HCT116 (cell line): ENCODE measurements around the gene HOXD3. TPM values are rescaled to one million over a fixed set of nuclear protein-coding genes. Genes with fewer than 3 reads are reported as not detected.

Experiments used
- ATAC-seq: fragments of 200-7000 bp; cut with Tn5 transposase; 2 replicates; pipeline ENCODE4 v1.9.1; 2020; ENCODE audit warnings: mild to moderate bottlenecking, moderate library complexity
- BruUV-seq: library from RNA; stranded (reverse); fragments of 400-500 nt; replicated peaks from 2 replicates; lab custom pipeline; 2021; lab: Mats Ljungman, UMichigan
- CTCF ChIA-PET: fragments of 300-600 bp; sonication (Branson Sonifier 250); formaldehyde crosslinking; loops from one replicate; lab custom pipeline; 2021; ENCODE audit warnings: antibody characterized with exemption; lab: Charles Lee
- POLR2A ChIA-PET: fragments of 300-600, 350-600 bp; sonication (Branson Sonifier 250); formaldehyde crosslinking; loops from one replicate; lab custom pipeline; 2021; ENCODE audit warnings: antibody characterized with exemption; lab: Charles Lee
- RAD21 ChIA-PET, 2 experiments: fragments of 300-600 bp; sonication (Branson Sonifier 250); formaldehyde crosslinking; loops; one replicate each; lab custom pipeline; 2023; ENCODE audit warnings: low total read pairs in 2 of 2; ENCODE audit not compliant: uncharacterized antibody in 2 of 2, unreplicated experiment in 2 of 2, low non-redundant PET in 1 of 2; lab: Charles Lee
- DNase-seq: peaks from one replicate; pipeline ENCODE4 v3.0.0-alpha.2; 2010; ENCODE audit warnings: low read depth, low spot score
- H2AFZ ChIP-seq: fragments of 200-600 bp; shearing (Covaris generic), sonication (generic); 2 replicates; pipeline ENCODE4 v1.6.1; 2017; ENCODE audit warnings: low read depth, mixed run types, mixed read lengths, antibody characterized with exemption, low read length; ENCODE audit not compliant: poor library complexity, severe bottlenecking
- H3K27ac ChIP-seq: 2 replicates; pipeline ENCODE4 v1.5.1; 2012; ENCODE audit warnings: low read depth, low read length
- H3K27me3 ChIP-seq: fragments of 200-600 bp; sonication (generic); 2 replicates; pipeline ENCODE4 v1.6.1; 2016; ENCODE audit warnings: mixed run types, low read length, mixed read lengths; ENCODE audit not compliant: insufficient read depth
- H3K36me3 ChIP-seq, 2 experiments: fragments of 200-500 bp in 1 of 2; fragments of 200-600 bp in 1 of 2; sonication (Bioruptor generic) in 1 of 2; sonication (generic) in 1 of 2; 2 replicates each; pipeline versions ENCODE4 v1.5.1 to v1.6.1; 2014 to 2016; ENCODE audit warnings: low read length in 2 of 2, inconsistent platforms in 1 of 2, mixed read lengths in 1 of 2, mixed run types in 1 of 2; ENCODE audit not compliant: insufficient read depth in 2 of 2, control insufficient read depth in 1 of 2
- H3K4me1 ChIP-seq, 2 experiments: fragments of 200-600 bp in 1 of 2; sonication (generic) in 1 of 2; 2 replicates each; pipeline versions ENCODE4 v1.5.1 to v1.6.1; 2012 to 2017; ENCODE audit warnings: low read length in 2 of 2, inconsistent platforms in 1 of 2, mild to moderate bottlenecking in 1 of 2, mixed read lengths in 1 of 2, mixed run types in 1 of 2, moderate library complexity in 1 of 2; ENCODE audit not compliant: insufficient read depth in 2 of 2, control insufficient read depth in 1 of 2
- H3K4me2 ChIP-seq: fragments of 200-600 bp; sonication (generic); 2 replicates; pipeline ENCODE4 v1.6.1; 2017; ENCODE audit warnings: mixed run types, low read length, mixed read lengths
- H3K4me3 ChIP-seq, 2 experiments: fragments of 200-600 bp in 1 of 2; sonication (generic) in 1 of 2; replicated peaks in 1 of 2; 2 replicates each; pipeline ENCODE4 v1.5.1; 2011 to 2016; ENCODE audit warnings: low read length in 2 of 2, control low read depth in 1 of 2, low read depth in 1 of 2, mild to moderate bottlenecking in 1 of 2, mixed read lengths in 1 of 2, mixed run types in 1 of 2
- H3K79me2 ChIP-seq: fragments of 200-600 bp; sonication (generic); 2 replicates; pipeline ENCODE4 v1.6.1; 2017; ENCODE audit warnings: mild to moderate bottlenecking, mixed run types, low read length, moderate library complexity, mixed read lengths; ENCODE audit not compliant: insufficient read depth
- H3K9ac ChIP-seq: fragments of 200-600 bp; sonication (generic); 2 replicates; pipeline ENCODE4 v1.6.1; 2016; ENCODE audit warnings: low read length, mixed read lengths
- H3K9me2 ChIP-seq: fragments of 200-600 bp; sonication (generic), shearing (Covaris generic); 2 replicates; pipeline ENCODE4 v1.6.1; 2017; ENCODE audit warnings: mixed run types, mild to moderate bottlenecking, moderate library complexity; ENCODE audit not compliant: insufficient read depth
- H3K9me3 ChIP-seq, 2 experiments: fragments of 200-500 bp in 1 of 2; fragments of 200-600 bp in 1 of 2; sonication (Bioruptor generic) in 1 of 2; sonication (generic) in 1 of 2; 2 replicates each; pipeline ENCODE4 v1.6.1; 2014 to 2017; ENCODE audit warnings: low read length in 2 of 2, mixed read lengths in 2 of 2, inconsistent platforms in 1 of 2, low read depth in 1 of 2, mild to moderate bottlenecking in 1 of 2, mixed run types in 1 of 2, moderate library complexity in 1 of 2; ENCODE audit not compliant: control insufficient read depth in 1 of 2, insufficient read depth in 1 of 2
- H4K20me1 ChIP-seq: fragments of 200-600 bp; sonication (generic), shearing (Covaris generic); 2 replicates; pipeline ENCODE4 v1.6.1; 2017; ENCODE audit warnings: mixed run types, mild to moderate bottlenecking, moderate library complexity; ENCODE audit not compliant: insufficient read depth
- CBX3 ChIP-seq: IDR thresholded peaks from 2 replicates; pipeline ENCODE4 v1.6.1; 2012; ENCODE audit warnings: low read depth
- CEBPB ChIP-seq: IDR thresholded peaks from 2 replicates; pipeline ENCODE4 v1.6.1; 2012; ENCODE audit warnings: low read depth
- CTCF ChIP-seq, 3 experiments: fragments of 200-600 bp in 1 of 3; sonication (generic) in 1 of 3; IDR thresholded peaks in 2 of 3; conservative IDR thresholded peaks in 1 of 3; 2 replicates each; pipeline ENCODE4 v1.5.1; 2012 to 2017; ENCODE audit warnings: low read depth in 2 of 3, low read length in 2 of 3, antibody characterized with exemption in 1 of 3, borderline replicate concordance in 1 of 3, control low read depth in 1 of 3, mild to moderate bottlenecking in 1 of 3, mixed read lengths in 1 of 3, mixed run types in 1 of 3, moderate library complexity in 1 of 3; ENCODE audit not compliant: insufficient read depth in 1 of 3
- ELF1 ChIP-seq: IDR thresholded peaks from 2 replicates; pipeline ENCODE4 v1.6.1; 2012; ENCODE audit warnings: low read depth, borderline replicate concordance
- EZH2phosphoT487 ChIP-seq: fragments of 200-600 bp; IDR thresholded peaks from 2 replicates; pipeline ENCODE4 v1.6.1; 2018; ENCODE audit warnings: antibody characterized with exemption, borderline replicate concordance
- JUND ChIP-seq: IDR thresholded peaks from 2 replicates; pipeline ENCODE4 v1.6.1; 2012
- POLR2AphosphoS5 ChIP-seq: IDR thresholded peaks from 2 replicates; pipeline ENCODE4 v1.6.1; 2011; ENCODE audit warnings: mild to moderate bottlenecking, low read depth, low read length, moderate library complexity
- REST ChIP-seq: IDR thresholded peaks from 2 replicates; pipeline ENCODE4 v1.6.1; 2012; ENCODE audit warnings: low read depth
- SIN3A ChIP-seq: IDR thresholded peaks from 2 replicates; pipeline ENCODE4 v1.6.1; 2012; ENCODE audit warnings: low read depth
- SP1 ChIP-seq: IDR thresholded peaks from 2 replicates; pipeline ENCODE4 v1.6.1; 2012; ENCODE audit warnings: low read depth
- TCF7L2 ChIP-seq: IDR thresholded peaks from 2 replicates; pipeline ENCODE4 v1.7.0; 2011; ENCODE audit warnings: borderline replicate concordance, inconsistent platforms; ENCODE audit not compliant: insufficient read depth, insufficient read length; ENCODE audit errors: extremely low read depth
- YY1 ChIP-seq: IDR thresholded peaks from 2 replicates; pipeline ENCODE4 v1.6.1; 2011; ENCODE audit warnings: low read length, low read depth, moderate library complexity, mild to moderate bottlenecking; ENCODE audit not compliant: insufficient replicate concordance; ENCODE audit errors: extremely low read depth
- ZFX ChIP-seq: fragments of 450-650 bp; IDR thresholded peaks from 2 replicates; pipeline ENCODE4 v1.6.1; 2017
- ZNF274 ChIP-seq: fragments of 200-500 bp; sonication (Bioruptor generic); IDR thresholded peaks from 2 replicates; pipeline ENCODE4 v1.6.1; 2014; ENCODE audit warnings: mild to moderate bottlenecking, low read depth, low read length, inconsistent platforms
- intact Hi-C: fragments of 100-400 bp; cut with micrococcal nuclease; formaldehyde crosslinking; loops from 2 replicates; pipeline ENCODE4 v1.10.0; 2022
- total RNA-seq: library from RNA; stranded (reverse); gene quantifications from one replicate; pipeline ENCODE4 v1.2.1, GENCODE V29; 2021; ENCODE audit not compliant: unreplicated experiment
- TF ChIP-seq, protein P1 (sequence below): IDR thresholded peaks from 2 replicates; pipeline ENCODE4 v1.6.1; 2012

HOXD3 gene
- total RNA-seq, 1 experiment from 2014 or later, result 1.4 TPM

- no peaks in the 10 kb centered on the region for H3K27me3 ChIP-seq
- no peaks in the 10 kb centered on the region for H3K79me2 ChIP-seq
- H3K4me3 ChIP-seq, result no peak overlapping the region
- intact Hi-C loops, result no loop called here
- BruUV-seq, result no TSS peak
- no peak overlapping the region for H3K4me2 ChIP-seq
- POLR2A ChIA-PET, result no interaction called here
- ATAC-seq (no peak), DNase-seq (no peak)
- CTCF ChIA-PET, result interaction anchor here (1.0 kb wide), 1 partner anchor 577 kb away, joined by 3 read pairs; no protein-coding TSS in a partner anchor
- H3K36me3 ChIP-seq, result no peaks in the 10 kb centered on the region
- no peaks in the 10 kb centered on the region for H3K4me1 ChIP-seq
- no peak overlapping the region for H3K9ac ChIP-seq
- RAD21 ChIA-PET, result no interaction called here
- no peak overlapping the region for H2AFZ ChIP-seq
- no peak overlapping the region for H3K27ac ChIP-seq
- no peaks in the 10 kb centered on the region for H3K9me2 ChIP-seq
- H3K9me3 ChIP-seq, result no peaks in the 10 kb centered on the region
- TF ChIP-seq SP1 (no peak), ELF1 (no peak), EZH2phosphoT487 (no peak), CEBPB (no peak), REST (no peak), TCF7L2 (no peak), JUND (no peak), ZNF274 (no peak), CTCF (IDR thresholded peaks at IDR 0.05 in 2 of 3, conservative IDR thresholded peaks at IDR 0.05 in 1 of 3; ENCODE audit: borderline replicate concordance in 1 of 3, insufficient read depth in 1 of 3, low read depth in 2 of 3, low read length in 2 of 3) (no peak), SIN3A (no peak), CBX3 (no peak), POLR2AphosphoS5 (no peak), YY1 (no peak), ZFX (no peak)
- TF ChIP-seq, protein P1, sequence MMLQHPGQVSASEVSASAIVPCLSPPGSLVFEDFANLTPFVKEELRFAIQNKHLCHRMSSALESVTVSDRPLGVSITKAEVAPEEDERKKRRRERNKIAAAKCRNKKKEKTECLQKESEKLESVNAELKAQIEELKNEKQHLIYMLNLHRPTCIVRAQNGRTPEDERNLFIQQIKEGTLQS, result no peak
- H4K20me1 ChIP-seq, result no peaks in the 10 kb centered on the region
Observed at GRCh38 chr2:176174382-176174823, 17.3 kb downstream of the HOXD3 start.
